K562 (cell line): ENCODE data around the gene PUS3. TPM values are rescaled to one million over a fixed set of nuclear protein-coding genes. Genes with fewer than 3 reads are reported as not detected.

Source experiments
- ATAC-seq: fragments of 200-7000 bp; cut with Tn5 transposase; 3 replicates; pipeline ENCODE4 v1.9.1; 2020; ENCODE audit warnings: moderate library complexity
- BruUV-seq: library from RNA; stranded (reverse); fragments of 400-500 nt; replicated peaks from 2 replicates; lab custom pipeline; 2021; lab: Mats Ljungman, UMichigan
- CTCF ChIA-PET: fragments of 300-600 bp; formaldehyde crosslinking; extraction: SDS; loops from one replicate; lab custom pipeline; 2021; ENCODE audit warnings: low intra/inter-chr PET ratio; lab: Yijun Ruan, JAX
- POLR2A ChIA-PET: fragments of 300-600, 350-650 bp; sonication (Branson Sonifier 250); formaldehyde crosslinking; extraction: SDS; loops from one replicate; lab custom pipeline; 2021; ENCODE audit warnings: antibody characterized with exemption, inconsistent platforms; lab: Yijun Ruan, JAX
- DNase-seq, 4 experiments: peaks; one replicate each; pipeline versions ENCODE4 v3.0.0 to v3.0.0-alpha.2; 2011 to 2018; ENCODE audit warnings: low spot score in 3 of 4, mixed read lengths in 3 of 4; ENCODE audit errors: extremely low read depth in 1 of 4
- FAIRE-seq: peaks from 2 replicates; lab custom pipeline; 2011; peaks lifted over from hg19 to GRCh38; lab: Jason Lieb, UNC
- H2AFZ ChIP-seq: 2 replicates; pipeline ENCODE4 v1.6.0; 2011; ENCODE audit warnings: low read depth, low read length, control low read depth, inconsistent platforms
- H3K27ac ChIP-seq: fragments of 200-600 bp; 3 replicates; pipeline ENCODE4 v1.8.0; 2011; ENCODE audit warnings: low read depth, mild to moderate bottlenecking, control low read depth, inconsistent platforms, low read length, moderate library complexity, mixed read lengths; ENCODE audit errors: extremely low read depth
- H3K27me3 ChIP-seq, 2 experiments: fragments of 300-600 bp in 1 of 2; 2 replicates in 1 of 2; 3 replicates in 1 of 2; pipeline versions ENCODE4 v1.6.0 to v1.8.0; 2011; ENCODE audit warnings: inconsistent platforms in 2 of 2, low read length in 2 of 2, mild to moderate bottlenecking in 1 of 2, mixed read lengths in 1 of 2, moderate library complexity in 1 of 2; ENCODE audit not compliant: control insufficient read depth in 2 of 2, insufficient read depth in 2 of 2
- H3K36me3 ChIP-seq: fragments of 300-600 bp; 3 replicates; pipeline ENCODE4 v1.8.0; 2011; ENCODE audit warnings: mild to moderate bottlenecking, low read length, inconsistent platforms; ENCODE audit not compliant: control insufficient read depth, insufficient read depth
- H3K4me1 ChIP-seq, 2 experiments: fragments of 200-600 bp in 1 of 2; replicated peaks in 1 of 2; 2 replicates in 1 of 2; 3 replicates in 1 of 2; pipeline versions ENCODE4 v1.5.1 to v1.8.0; 2011; ENCODE audit warnings: inconsistent platforms in 2 of 2, low read length in 2 of 2, mild to moderate bottlenecking in 1 of 2, mixed read lengths in 1 of 2, moderate library complexity in 1 of 2; ENCODE audit not compliant: control insufficient read depth in 2 of 2, insufficient read depth in 2 of 2
- H3K4me2 ChIP-seq: 2 replicates; pipeline ENCODE4 v1.6.1; 2011; ENCODE audit warnings: low read length, control low read depth, inconsistent platforms, mixed read lengths; ENCODE audit not compliant: insufficient read depth
- H3K4me3 ChIP-seq: fragments of 200-600 bp; sonication (generic), shearing (Covaris generic); 2 replicates; pipeline ENCODE4 v1.5.1; 2016; ENCODE audit warnings: control low read depth, inconsistent platforms
- H3K79me2 ChIP-seq: fragments of 200-600 bp; 3 replicates; pipeline ENCODE4 v1.8.0; 2011; ENCODE audit warnings: low read length, inconsistent platforms; ENCODE audit not compliant: control insufficient read depth, insufficient read depth
- H3K9ac ChIP-seq, 2 experiments: 2 replicates each; pipeline versions ENCODE4 v1.6.0 to v1.6.1; 2011; ENCODE audit warnings: low read depth in 2 of 2, low read length in 2 of 2, control low read depth in 1 of 2, inconsistent platforms in 1 of 2, mild to moderate bottlenecking in 1 of 2, mixed read lengths in 1 of 2; ENCODE audit not compliant: insufficient read depth in 1 of 2
- H3K9me1 ChIP-seq: one replicate; pipeline ENCODE4 v1.6.0; 2011; ENCODE audit warnings: inconsistent platforms, mild to moderate bottlenecking, low read length, moderate library complexity; ENCODE audit not compliant: control insufficient read depth, insufficient read depth
- H3K9me3 ChIP-seq: replicated peaks from 2 replicates; pipeline ENCODE4 v1.5.1; 2011; ENCODE audit warnings: low read depth, low read length, inconsistent platforms; ENCODE audit not compliant: control insufficient read depth, insufficient read depth
- H4K20me1 ChIP-seq: replicated peaks from 2 replicates; pipeline ENCODE4 v1.6.1; 2011; ENCODE audit warnings: low read length, inconsistent platforms, mixed read lengths; ENCODE audit not compliant: control insufficient read depth, insufficient read depth
- CUX1 ChIP-seq: fragments of 200-800 bp; sonication (Bioruptor generic); IDR thresholded peaks from 2 replicates; pipeline ENCODE4 v1.6.1; 2016; ENCODE audit warnings: missing genetic modification characterization, missing compliant biosample characterization
- ETV5 ChIP-seq: sonication (generic); formaldehyde crosslinking; IDR thresholded peaks from 2 replicates; pipeline ENCODE4 v1.4.0; 2020; ENCODE audit warnings: low read depth, mild to moderate bottlenecking, missing genetic modification reagents
- GABPA ChIP-seq: fragments of 200-800 bp; sonication (Bioruptor generic); conservative IDR thresholded peaks from 2 replicates; pipeline ENCODE4 v1.6.1; 2016; ENCODE audit warnings: low read depth, missing genetic modification characterization, missing compliant biosample characterization
- IFI16 ChIP-seq: fragments of 250-450 bp; sonication (Bioruptor Pico); IDR thresholded peaks from 2 replicates; pipeline ENCODE4 v2.1.2; 2022; ENCODE audit warnings: mild to moderate bottlenecking, inconsistent platforms
- MED1 ChIP-seq: sonication (generic); formaldehyde crosslinking; IDR thresholded peaks from 2 replicates; pipeline ENCODE4 v1.8.1; 2023; ENCODE audit warnings: missing genetic modification reagents, borderline replicate concordance
- MEIS2 ChIP-seq: fragments of 450-650 bp; IDR thresholded peaks from 2 replicates; pipeline ENCODE4 v1.6.1; 2014; ENCODE audit warnings: mild to moderate bottlenecking; ENCODE audit not compliant: partially characterized antibody
- MTA2 ChIP-seq: fragments of 450-650 bp; IDR thresholded peaks from 2 replicates; pipeline ENCODE4 v1.6.1; 2016; ENCODE audit warnings: low read depth
- MTA3 ChIP-seq: fragments of 450-650 bp; formaldehyde crosslinking; IDR thresholded peaks from 2 replicates; pipeline ENCODE4 v1.6.1; 2017; ENCODE audit warnings: mild to moderate bottlenecking, borderline replicate concordance
- MXD1 ChIP-seq: fragments of 250-450 bp; sonication (Bioruptor Pico); IDR thresholded peaks from 2 replicates; pipeline ENCODE4 v1.8.0; 2021; ENCODE audit warnings: borderline replicate concordance, mild to moderate bottlenecking, moderate library complexity; ENCODE audit not compliant: poor library complexity, severe bottlenecking
- RBM14 ChIP-seq: fragments of 200-400 bp; formaldehyde crosslinking; IDR thresholded peaks from 2 replicates; pipeline ENCODE4 v1.6.1; 2018; ENCODE audit warnings: low read depth, mild to moderate bottlenecking, low read length, moderate library complexity, borderline replicate concordance; ENCODE audit not compliant: insufficient read depth
- RBM22 ChIP-seq: fragments of 200-400 bp; formaldehyde crosslinking; IDR thresholded peaks from 2 replicates; pipeline ENCODE4 v1.6.1; 2018; ENCODE audit warnings: low read length, low read depth; ENCODE audit not compliant: poor library complexity, severe bottlenecking
- SMARCA4 ChIP-seq: fragments of 450-650 bp; IDR thresholded peaks from 2 replicates; pipeline ENCODE4 v1.6.1; 2016
- TAF9B ChIP-seq: fragments of 450-650 bp; IDR thresholded peaks from 2 replicates; pipeline ENCODE4 v1.6.1; 2018; ENCODE audit warnings: mild to moderate bottlenecking; ENCODE audit not compliant: partially characterized antibody
- TGIF2 ChIP-seq: sonication (generic); formaldehyde crosslinking; IDR thresholded peaks from 2 replicates; pipeline ENCODE4 v1.8.1; 2022; ENCODE audit warnings: mild to moderate bottlenecking, missing genetic modification reagents, moderate library complexity
- ZNF551 ChIP-seq: fragments of 250-450 bp; sonication (Bioruptor Pico); IDR thresholded peaks from 2 replicates; pipeline ENCODE4 v1.5.0; 2021; ENCODE audit warnings: mild to moderate bottlenecking, moderate library complexity
- WGBS: fragments of 100-300 bp; shearing (Covaris generic); methylation state at CpG from one replicate; pipeline ENCODE4 v1.1.6; 2016; ENCODE audit warnings: low coverage, mixed read lengths; ENCODE audit not compliant: insufficient coverage; ENCODE audit errors: missing lambda C conversion rate; 5-methylcytosine and 5-hydroxymethylcytosine counted together
- in situ Hi-C: fragments of 300-500 bp; cut with MboI; formaldehyde crosslinking; loops from 4 replicates; pipeline ENCODE4 v1.15.0; 2018; ENCODE audit warnings: inconsistent platforms, mixed read lengths
- intact Hi-C: fragments of 100-400 bp; cut with micrococcal nuclease; formaldehyde crosslinking; loops from 2 replicates; pipeline ENCODE4 v1.14.2; 2022
- polyA plus RNA-seq, 8 experiments: library from polyadenylated mRNA; depleted of rRNA in 4 of 8; stranded (reverse) in 5 of 8; unstranded in 3 of 8; fragments of >200 nt; fragmentation: Nextera tagmentation in 2 of 8; fragmentation: Illumina TruSeq in 1 of 8; extraction: Ambion mirVana in 2 of 8; extraction: Trizol in 1 of 8; gene quantifications; 2 replicates each; pipeline versions ENCODE4 v1.2.1 to v1.2.3, GENCODE V29; 2011 to 2014; ENCODE audit warnings: inconsistent platforms in 1 of 8, missing spikeins in 1 of 8
- total RNA-seq, 7 experiments: library from RNA; depleted of rRNA in 6 of 7; stranded (reverse); fragments of >200 nt in 6 of 7; fragmentation: Illumina TruSeq in 2 of 7; extraction: Trizol in 2 of 7; gene quantifications; 2 replicates each; pipeline versions ENCODE4 v1.2.1 to v1.2.3, GENCODE V29; 2011 to 2021; ENCODE audit warnings: low replicate concordance in 1 of 7

Gene PUS3
- total and polyA plus RNA-seq, 9 of the 15 experiments (the other 6 are each of a cell fraction or from before 2014, with no cell fraction given): 16.5 to 49.2 (median 35.9) TPM

GRCh38 chr11:125947419-125948277 is 44.6 kb upstream of the PUS3 start:
- intact Hi-C loops: no loop called here
- Histone ChIP-seq H3K79me2 (no peaks in the 10 kb centered on the region), H3K4me1 (peaks cover 2 to 16% of the 10 kb centered on the region in 2 experiments; a peak in 2 of 5 replicates), H2AFZ (no peak overlapping the region), H3K9ac (no peak overlapping the region), H3K9me3 (no peaks in the 10 kb centered on the region), H3K4me3 (no peak overlapping the region), H3K27me3 (peaks cover 48 to 85% of the 10 kb centered on the region in 2 experiments), H3K27ac (no peak overlapping the region), H4K20me1 (peaks cover 5% of the 10 kb centered on the region), H3K9me1 (no peaks in the 10 kb centered on the region), H3K4me2 (no peak overlapping the region), H3K36me3 (no peaks in the 10 kb centered on the region)
- in situ Hi-C loops: no loop called here
- CTCF ChIA-PET: no interaction called here
- FAIRE-seq (no peak), ATAC-seq (no peak; the same call in 2 of the 3 replicates), DNase-seq (no peak)
- 16% methylated on average over 19 of the region's 24 CpGs for WGBS
- BruUV-seq: no TSS peak
- POLR2A ChIA-PET: no interaction called here
- TF ChIP-seq MTA2 (no peak), RBM14 (no peak), TGIF2 (CRISPR knock-in tag) (no peak), ZNF551 (CRISPR knock-in tag) (no peak), MTA3 (no peak), IFI16 (CRISPR knock-in tag) (no peak), GABPA (tag) (no peak), SMARCA4 (no peak), MED1 (CRISPR knock-in tag) (no peak), CUX1 (CRISPR knock-in tag) (no peak), ETV5 (CRISPR knock-in tag) (no peak), MEIS2 (no peak), RBM22 (no peak), TAF9B (no peak), MXD1 (CRISPR knock-in tag) (no peak)
